Glomerular visceral epithelial cell (primary cell): ENCODE results near the gene SMOC2.

Source experiments
- DNase-seq: peaks from one replicate; pipeline ENCODE4 v3.0.0-alpha.2; 2016; ENCODE audit errors: extremely low spot score

SMOC2 gene

DNA sequence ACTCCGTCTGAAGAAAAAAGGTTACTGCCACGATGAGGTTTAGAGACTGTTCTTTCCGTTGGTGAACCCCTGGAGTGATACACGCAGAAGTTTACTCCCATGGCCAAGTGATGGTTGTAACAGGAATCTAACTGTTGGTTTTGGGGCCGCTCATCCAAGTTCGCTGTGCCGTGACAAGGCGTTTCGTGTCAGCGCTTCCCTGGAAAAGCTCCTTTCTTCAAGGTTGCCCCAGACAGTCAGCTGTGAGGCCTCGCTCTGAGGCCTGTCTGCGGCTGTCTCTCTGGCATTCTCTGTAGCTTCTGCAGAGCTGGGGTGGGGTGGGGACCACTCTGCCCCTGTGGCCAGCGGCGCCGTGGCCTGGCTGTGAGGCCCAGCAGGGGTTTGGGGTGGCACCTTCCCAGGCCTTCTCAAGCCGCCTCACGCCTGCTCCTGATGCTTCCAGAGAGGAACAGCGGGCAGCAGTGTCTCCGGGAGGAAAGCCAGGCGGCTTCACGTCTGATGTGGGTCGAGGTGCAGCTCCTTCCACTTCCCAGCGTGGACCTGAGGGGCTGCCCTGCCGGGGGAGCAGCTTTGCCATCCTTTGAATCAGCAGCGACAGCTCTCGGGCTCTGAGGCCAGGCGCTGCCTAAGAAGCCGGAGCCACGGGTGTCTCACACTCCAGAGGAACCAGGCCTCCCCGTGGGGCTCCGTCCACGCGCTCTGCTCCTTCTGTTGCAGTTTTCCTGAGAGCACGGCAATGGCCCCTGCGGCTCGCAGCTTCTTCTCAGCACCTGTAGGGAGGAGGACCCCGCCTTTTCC, 76.2 kb downstream of the SMOC2 start:
- no peak for DNase-seq

GRCh38 chr6:168517742-168518347, 76.9 kb downstream of the SMOC2 start:
- DNase-seq = no peak

DNA sequence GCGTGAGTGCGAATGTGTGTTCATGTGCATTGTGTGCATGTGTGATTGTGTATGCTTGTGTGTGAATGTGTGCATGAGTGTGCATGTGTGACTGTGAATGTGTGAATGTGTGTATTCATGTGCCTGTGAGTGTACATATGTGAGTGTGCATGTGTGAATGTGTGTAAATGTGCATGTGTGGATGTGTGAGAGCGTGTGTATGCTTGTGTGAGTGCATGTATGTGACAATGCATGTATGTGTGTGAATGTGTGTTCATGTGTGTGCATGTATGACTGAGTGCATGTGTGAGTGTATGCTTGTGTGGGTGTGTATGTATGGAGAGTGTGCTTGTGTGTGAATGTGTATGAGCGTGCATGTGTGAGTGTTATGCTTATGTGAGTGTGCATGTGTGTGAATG, 77.4 kb downstream of the SMOC2 start:
- DNase-seq = no peak

- DNase-seq = no peak
Observed at GRCh38 chr6:168518867-168519266, 77.9 kb downstream of the SMOC2 start.

DNA sequence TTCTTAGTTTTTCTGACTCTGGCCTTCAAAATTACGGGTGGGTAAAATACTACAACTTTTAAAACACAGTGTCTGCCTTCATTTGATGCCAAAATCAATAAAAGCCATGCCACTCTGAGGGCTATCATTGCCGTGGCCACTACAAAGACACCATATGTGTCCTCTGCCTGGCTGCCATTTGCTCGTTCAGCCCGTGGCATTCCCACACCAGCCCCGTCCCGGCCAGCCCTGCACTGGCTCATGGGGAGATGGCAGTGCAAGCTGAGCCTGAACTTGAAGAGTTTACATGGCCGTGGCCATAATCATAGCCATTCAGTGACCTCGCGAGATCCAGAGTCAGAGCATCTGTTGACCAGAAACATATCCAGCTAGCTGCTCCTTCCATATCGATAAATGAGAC, 79.2 kb downstream of the SMOC2 start:
- DNase-seq = no peak

DNA sequence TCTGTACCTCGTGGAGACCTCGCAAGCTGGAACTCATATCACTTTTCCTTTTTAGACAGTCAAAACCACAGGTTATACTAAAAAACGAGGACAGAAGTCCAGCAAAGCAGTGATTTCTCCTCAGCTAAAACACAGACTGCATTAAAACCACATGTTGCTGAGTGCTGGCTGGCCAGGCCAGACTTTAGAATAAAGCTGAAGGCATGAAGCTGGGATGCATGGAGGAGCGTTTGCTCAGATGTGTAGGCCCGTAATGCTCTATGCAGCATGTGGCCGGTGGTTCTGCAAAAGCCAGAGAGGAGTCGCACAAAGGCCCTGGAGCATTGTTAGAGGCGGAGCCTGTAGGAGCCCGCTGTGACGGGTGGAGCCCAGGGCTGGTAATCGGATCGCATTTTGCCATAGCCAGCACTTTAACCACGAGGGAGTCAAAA, 83.6 kb downstream of the SMOC2 start:
- DNase-seq = no peak

GRCh38 chr6:168525114-168525513, 84.1 kb downstream of the SMOC2 start:
- no peak for DNase-seq

DNA sequence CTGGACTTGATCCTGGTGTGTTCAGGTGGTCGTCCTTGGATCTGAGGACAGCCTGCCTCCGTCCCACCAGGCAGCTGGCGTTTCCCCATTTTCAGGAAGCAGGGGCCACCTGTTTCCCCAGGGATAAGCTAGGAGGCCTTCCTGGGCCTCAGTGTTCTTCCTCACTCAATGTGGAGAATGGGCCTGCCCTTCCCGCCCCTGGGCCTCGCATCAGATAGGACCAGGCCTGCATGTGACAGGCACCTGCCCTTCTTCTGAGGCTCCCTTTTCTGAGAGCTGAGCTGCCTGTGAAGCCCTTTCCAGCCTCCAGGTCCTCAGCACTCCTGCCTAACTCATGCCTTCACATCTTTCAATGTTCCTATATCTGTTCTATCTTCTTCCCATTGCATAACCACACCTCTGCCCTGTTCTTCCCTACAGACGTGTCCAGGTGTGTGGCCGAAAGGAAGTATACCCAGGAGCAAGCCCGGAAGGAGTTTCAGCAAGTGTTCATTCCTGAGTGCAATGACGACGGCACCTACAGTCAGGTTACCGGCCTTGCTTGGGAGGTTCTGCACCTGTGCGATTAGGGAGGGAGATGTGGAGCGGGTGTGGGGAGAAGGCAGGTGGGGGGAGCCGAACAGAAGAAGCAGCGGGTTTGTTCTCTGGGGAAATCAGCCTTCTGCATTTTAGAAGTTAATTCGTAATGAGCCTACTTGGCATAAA, 85.1 kb downstream of the SMOC2 start:
- no peak for DNase-seq

- no peak for DNase-seq
Observed at GRCh38 chr6:168526841-168527281, 85.9 kb downstream of the SMOC2 start.

GRCh38 chr6:168527451-168528210, 86.6 kb downstream of the SMOC2 start:
- no peak for DNase-seq

DNA sequence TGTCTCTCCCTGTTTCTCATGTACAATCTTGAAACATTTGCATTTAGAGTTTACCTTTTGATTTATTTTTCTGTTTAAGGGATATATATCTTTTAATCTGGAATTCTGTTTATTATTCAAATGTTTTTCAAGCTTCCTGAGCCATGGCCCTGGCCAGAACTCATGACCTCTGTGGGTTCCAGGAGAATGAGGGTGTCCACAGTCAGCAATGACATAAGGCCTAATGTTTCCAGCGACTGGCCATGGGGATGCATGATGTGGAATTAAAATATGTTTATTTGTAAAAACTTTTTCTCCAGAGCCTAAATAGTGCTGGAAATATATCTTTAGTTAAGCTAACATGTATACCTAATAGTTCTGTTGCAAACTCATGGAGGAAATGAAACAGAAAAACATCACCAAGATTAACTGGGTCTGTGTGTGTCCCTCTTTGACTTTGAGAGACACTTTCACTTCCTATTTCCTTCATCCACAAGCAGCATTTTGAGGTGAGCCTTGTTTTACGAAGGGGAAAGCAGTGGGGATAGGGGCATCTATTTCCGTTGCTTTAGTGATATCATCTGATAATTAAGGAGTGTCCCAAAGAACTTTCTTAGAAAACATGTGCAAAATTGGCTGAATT, 87.6 kb downstream of the SMOC2 start:
- no peak for DNase-seq

GRCh38 chr6:168529214-168529613, 88.2 kb downstream of the SMOC2 start:
- no peak for DNase-seq

GRCh38 chr6:168530653-168531071, 89.7 kb downstream of the SMOC2 start:
- no peak for DNase-seq

- DNase-seq = no peak
Observed at GRCh38 chr6:168532070-168532469, 91.1 kb downstream of the SMOC2 start.

DNA sequence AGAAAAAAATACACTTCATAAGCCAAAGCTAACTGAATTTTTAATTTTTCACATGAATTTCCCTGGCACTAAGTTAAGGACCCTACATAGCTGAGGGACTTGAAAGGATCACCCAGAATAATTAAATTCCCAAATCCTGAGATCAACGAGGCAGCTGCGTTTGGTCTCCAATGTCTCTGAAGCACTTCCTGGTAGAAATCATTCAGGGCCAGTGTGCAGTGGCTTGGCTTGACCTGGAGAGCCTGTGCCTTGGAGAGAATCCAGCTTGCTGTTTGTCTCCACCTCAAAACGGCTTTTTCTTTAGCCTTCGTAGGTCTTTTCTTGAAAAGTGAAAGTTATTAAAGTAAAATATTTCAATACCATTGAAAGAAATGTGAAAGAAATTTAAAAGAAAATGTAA, 92.4 kb downstream of the SMOC2 start:
- no peak for DNase-seq

GRCh38 chr6:168534265-168534664, 93.3 kb downstream of the SMOC2 start:
- no peak for DNase-seq

- no peak for DNase-seq
Observed at GRCh38 chr6:168535711-168536110, 94.7 kb downstream of the SMOC2 start.

- DNase-seq = no peak
Observed at GRCh38 chr6:168536196-168536595, 95.2 kb downstream of the SMOC2 start.

DNA sequence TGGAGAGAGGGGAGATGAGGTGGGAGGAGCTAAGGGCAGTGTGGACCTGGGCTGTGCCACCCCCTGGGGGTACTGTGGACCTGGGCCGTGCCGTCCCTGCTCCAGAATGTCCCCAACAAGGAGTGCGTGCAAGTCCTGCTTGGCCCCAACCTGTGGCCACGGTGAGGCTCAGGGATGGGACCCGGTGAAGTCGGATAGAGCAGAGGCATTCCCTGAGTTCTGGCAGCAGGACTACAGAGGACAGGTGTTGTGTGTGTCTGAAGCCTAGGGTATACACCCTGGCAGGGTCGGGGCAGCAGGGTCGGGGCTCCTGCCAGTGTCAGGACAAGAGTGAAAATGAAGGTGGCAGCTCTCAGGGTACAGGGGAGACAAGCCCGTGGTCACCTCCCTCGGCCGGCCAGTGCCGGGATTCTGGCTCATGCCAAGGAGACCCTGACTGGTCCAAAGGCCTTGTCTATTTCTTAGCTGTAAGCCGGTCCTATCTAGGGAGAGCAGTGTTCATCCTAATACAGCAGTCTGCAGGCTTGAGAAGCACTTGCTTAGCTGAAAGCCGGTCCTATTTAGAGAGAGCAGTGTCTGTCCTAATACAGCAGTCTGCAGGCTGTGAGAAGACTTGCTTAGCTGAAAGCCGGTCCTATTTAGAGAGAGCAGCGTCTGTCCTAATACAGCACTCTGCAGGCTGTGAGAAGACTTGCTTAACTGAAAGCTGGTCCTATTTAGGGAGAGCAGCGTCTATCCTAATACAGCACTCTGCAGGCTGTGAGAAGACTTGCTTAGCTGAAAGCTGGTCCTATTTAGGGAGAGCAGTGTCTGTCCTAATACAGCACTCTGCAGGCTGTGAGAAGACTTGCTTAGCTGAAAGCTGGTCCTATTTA, 95.9 kb downstream of the SMOC2 start:
- no peak for DNase-seq

DNA sequence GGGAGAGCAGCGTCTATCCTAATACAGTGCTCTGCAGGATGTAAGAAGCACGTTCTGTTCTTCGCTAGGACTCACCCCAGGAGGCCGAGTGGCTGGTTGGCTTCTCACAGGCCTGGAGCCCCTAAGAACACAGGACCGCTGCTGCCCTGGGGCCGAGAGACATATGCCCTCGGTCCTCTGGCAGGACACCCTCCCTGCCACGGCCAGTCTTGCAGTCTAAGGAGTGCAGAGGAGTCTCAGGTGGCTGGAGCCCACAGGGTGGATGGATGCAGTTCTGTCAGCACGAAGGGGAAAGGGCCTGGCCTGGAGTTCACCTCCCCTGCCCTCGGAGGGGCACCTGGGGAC, 96.5 kb downstream of the SMOC2 start:
- no peak for DNase-seq
